HT1080 (cell line): ENCODE data around the gene RCOR3. TPM values are rescaled to one million over a fixed set of nuclear protein-coding genes. Genes with fewer than 3 reads are reported as not detected.
"Not testable (repeated sequence)": the region's sequence is repeated elsewhere in the genome, so short reads cannot be mapped to it uniquely, and the experiment has no call there.

Experiments used
- DNase-seq: peaks from one replicate; pipeline ENCODE4 v3.0.0-alpha.2; 2015; ENCODE audit warnings: low read depth
- total RNA-seq: library from RNA; depleted of rRNA; stranded (reverse); fragments of >200 nt; shearing (Covaris generic); gene quantifications from 2 replicates; pipeline ENCODE4 v1.2.3, GENCODE V29; 2014

Gene RCOR3
- total RNA-seq, 1 experiment from 2014 or later: 10.1 TPM

- peak; percentile 68 for DNase-seq
Observed at GRCh38 chr1:211260141-211261107, 1.3 kb downstream of the RCOR3 start.

- no peak for DNase-seq
Observed at GRCh38 chr1:211261229-211261628, 2.1 kb downstream of the RCOR3 start.

GRCh38 chr1:211263022-211263421 lies 3.9 kb downstream of the RCOR3 start:
- not testable (repeated sequence) for DNase-seq

GRCh38 chr1:211267204-211267857 lies 8.2 kb downstream of the RCOR3 start:
- DNase-seq: no peak

- no peak for DNase-seq
Observed at GRCh38 chr1:211279340-211279739, 20.2 kb downstream of the RCOR3 start.

- DNase-seq: no peak
Observed at GRCh38 chr1:211280910-211281309, 21.7 kb downstream of the RCOR3 start.

GRCh38 chr1:211281320-211282022 lies 22.3 kb downstream of the RCOR3 start:
- no peak for DNase-seq

- DNase-seq: no peak
Observed at GRCh38 chr1:211282023-211282373, 22.8 kb downstream of the RCOR3 start.

GRCh38 chr1:211285196-211285595 lies 26.0 kb downstream of the RCOR3 start:
- DNase-seq: peak; percentile 24

- no peak for DNase-seq
Observed at GRCh38 chr1:211287218-211287617, 28.1 kb downstream of the RCOR3 start.

- DNase-seq: no peak
Observed at GRCh38 chr1:211292411-211292810, 33.2 kb downstream of the RCOR3 start.

GRCh38 chr1:211296396-211296795 lies 37.2 kb downstream of the RCOR3 start:
- DNase-seq: no peak

- DNase-seq: no peak
Observed at GRCh38 chr1:211305044-211305443, 45.9 kb downstream of the RCOR3 start.

- no peak for DNase-seq
Observed at GRCh38 chr1:211309617-211310016, 50.5 kb downstream of the RCOR3 start.

GRCh38 chr1:211313392-211313791 lies 54.2 kb downstream of the RCOR3 start:
- no peak for DNase-seq

- DNase-seq: no peak
Observed at GRCh38 chr1:211318576-211319280, 59.6 kb downstream of the RCOR3 start.

GRCh38 chr1:211319892-211320291 lies 60.7 kb downstream of the RCOR3 start:
- DNase-seq: no peak

GRCh38 chr1:211320980-211321379 lies 61.8 kb downstream of the RCOR3 start:
- DNase-seq: peak; percentile 75

- DNase-seq: not testable (repeated sequence)
Observed at GRCh38 chr1:211321646-211322045, 62.5 kb downstream of the RCOR3 start.

GRCh38 chr1:211323156-211324063 lies 64.2 kb downstream of the RCOR3 start:
- peak; percentile 65 for DNase-seq
